GM10266 (cell line): ENCODE data around the gene TP53I11.

Experiments used
- DNase-seq: peaks from one replicate; pipeline ENCODE4 v3.0.0; 2012; ENCODE audit errors: extremely low spot score
- TF ChIP-seq, protein P1 (sequence below): IDR thresholded peaks from 2 replicates; pipeline ENCODE4 v1.5.1; 2012; ENCODE audit warnings: mild to moderate bottlenecking, low read depth; ENCODE audit not compliant: control insufficient read depth, insufficient read depth; ENCODE audit errors: missing control alignments

Gene TP53I11

GRCh38 chr11:44992181-44992582 is 41.5 kb upstream of the TP53I11 start:
- TF ChIP-seq, protein P1, sequence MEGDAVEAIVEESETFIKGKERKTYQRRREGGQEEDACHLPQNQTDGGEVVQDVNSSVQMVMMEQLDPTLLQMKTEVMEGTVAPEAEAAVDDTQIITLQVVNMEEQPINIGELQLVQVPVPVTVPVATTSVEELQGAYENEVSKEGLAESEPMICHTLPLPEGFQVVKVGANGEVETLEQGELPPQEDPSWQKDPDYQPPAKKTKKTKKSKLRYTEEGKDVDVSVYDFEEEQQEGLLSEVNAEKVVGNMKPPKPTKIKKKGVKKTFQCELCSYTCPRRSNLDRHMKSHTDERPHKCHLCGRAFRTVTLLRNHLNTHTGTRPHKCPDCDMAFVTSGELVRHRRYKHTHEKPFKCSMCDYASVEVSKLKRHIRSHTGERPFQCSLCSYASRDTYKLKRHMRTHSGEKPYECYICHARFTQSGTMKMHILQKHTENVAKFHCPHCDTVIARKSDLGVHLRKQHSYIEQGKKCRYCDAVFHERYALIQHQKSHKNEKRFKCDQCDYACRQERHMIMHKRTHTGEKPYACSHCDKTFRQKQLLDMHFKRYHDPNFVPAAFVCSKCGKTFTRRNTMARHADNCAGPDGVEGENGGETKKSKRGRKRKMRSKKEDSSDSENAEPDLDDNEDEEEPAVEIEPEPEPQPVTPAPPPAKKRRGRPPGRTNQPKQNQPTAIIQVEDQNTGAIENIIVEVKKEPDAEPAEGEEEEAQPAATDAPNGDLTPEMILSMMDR: no peak
- no peak for DNase-seq

DNA sequence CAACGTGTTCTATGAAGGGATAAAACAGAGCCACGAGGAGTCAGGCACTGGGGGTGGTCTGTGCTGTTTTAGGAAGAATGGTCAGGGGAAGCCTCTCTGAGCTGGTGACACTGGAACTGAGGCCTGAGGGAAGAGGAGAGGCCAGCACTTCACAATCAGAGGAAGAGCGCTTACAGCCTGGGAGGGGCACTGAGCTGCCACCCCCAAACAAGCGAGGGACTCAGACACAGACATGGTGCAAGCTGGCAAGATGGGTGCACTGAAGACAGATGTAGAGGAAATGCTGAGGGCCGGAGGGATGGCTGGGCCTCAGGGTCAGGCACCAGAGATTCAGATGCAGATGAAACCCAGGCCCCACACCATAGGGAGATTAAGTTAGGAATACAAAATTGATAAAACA is 40.0 kb upstream of the TP53I11 start:
- TF ChIP-seq, protein P1: no peak
- no peak for DNase-seq

- TF ChIP-seq, protein P1: no peak
- no peak for DNase-seq
Observed at GRCh38 chr11:44989831-44990566, 39.3 kb upstream of the TP53I11 start.

DNA sequence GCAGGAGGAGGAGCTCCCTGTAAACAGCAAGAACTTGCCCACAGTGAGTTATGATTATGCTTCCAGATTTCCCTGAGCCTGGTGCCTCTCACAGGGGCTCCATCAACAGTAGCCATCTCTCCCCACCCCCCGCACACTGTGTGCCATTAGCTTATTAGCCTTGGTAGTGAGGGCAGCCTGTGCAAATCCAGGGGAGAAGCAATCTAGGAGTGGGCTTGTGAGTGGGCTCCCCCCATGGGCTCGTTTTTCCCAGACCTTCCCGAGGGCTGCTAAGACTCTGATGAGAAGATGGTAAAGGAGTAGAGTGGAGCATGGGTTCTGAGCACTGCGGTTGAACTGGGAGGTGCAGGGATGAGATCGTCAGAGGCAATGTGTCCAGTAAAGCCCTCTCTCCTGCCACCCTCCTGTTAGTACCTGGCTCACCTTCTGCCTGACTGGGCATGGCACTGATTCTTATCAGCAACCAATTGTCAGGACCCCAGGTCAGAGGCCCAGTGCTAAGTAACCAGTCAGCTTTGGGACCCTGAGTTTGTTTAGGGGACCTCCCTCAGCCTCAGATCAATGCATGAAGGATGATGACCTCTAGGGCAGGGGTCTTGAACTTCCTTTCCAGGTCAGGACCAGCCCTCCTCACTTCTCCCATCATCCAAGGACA is 38.4 kb upstream of the TP53I11 start:
- no peak for DNase-seq
- TF ChIP-seq, protein P1: no peak

DNA sequence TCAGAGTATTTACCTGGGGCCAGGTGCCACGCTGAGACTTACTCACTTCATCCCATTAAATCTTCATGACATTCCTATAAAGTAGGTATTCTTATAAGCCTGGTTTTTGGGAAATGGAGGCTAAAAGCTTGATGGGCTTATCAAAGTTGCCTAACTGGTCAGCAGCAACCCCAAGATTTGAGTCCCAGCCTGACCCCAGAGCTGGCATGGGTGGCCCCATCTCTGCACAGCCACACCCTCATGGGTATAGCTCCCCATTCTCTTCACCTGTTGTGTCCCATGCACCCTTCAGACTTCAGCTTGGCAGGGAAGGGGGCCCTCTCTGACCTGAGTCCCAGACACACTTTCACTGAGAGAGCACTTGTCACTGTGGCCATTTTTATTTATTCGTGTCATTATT is 37.4 kb upstream of the TP53I11 start:
- TF ChIP-seq, protein P1: no peak
- DNase-seq: no peak

GRCh38 chr11:44987506-44987905 is 36.8 kb upstream of the TP53I11 start:
- TF ChIP-seq, protein P1: no peak
- no peak for DNase-seq

DNA sequence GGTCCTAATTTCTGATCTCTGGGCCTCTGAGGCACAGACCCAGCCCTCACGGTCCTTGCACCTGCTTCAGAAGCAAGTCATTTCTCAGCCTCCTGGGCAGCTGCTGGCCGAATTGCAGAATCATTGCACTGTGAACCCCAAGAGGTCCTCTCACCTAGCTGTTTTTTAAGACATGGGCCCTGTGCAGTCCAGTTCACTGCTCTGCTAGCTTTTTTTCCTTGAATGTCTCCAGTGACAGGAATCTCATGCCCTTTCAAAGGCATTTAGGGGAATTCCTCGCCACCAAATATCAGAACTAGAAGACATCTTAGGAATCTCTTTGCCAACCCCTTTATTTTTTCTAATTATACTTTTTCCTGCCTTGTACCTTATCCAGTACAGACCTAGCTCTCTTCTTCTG is 35.6 kb upstream of the TP53I11 start:
- TF ChIP-seq, protein P1: no peak
- DNase-seq: no peak
